Lung (tissue), 12 donors: Measurements from ENCODE around the gene ETFB. TPM values are rescaled to one million over a fixed set of nuclear protein-coding genes. Genes with fewer than 3 reads are reported as not detected.

ENCODE experiments used
- ATAC-seq: fragments of 200-7000 bp; cut with Tn5 transposase; one replicate; pipeline ENCODE4 v1.9.1; 2020; ENCODE audit warnings: moderate number of reproducible peaks; ENCODE audit not compliant: insufficient read depth, low FRiP score
- DNase-seq, 3 donors: peaks; one replicate each; pipeline ENCODE4 v3.0.0-alpha.2; 2013 to 2017
- H3K27ac ChIP-seq, 2 donors: one replicate each; pipeline ENCODE4 v1.5.1; 2013; ENCODE audit warnings: mild to moderate bottlenecking in 2 of 2, moderate library complexity in 2 of 2, control low read depth in 1 of 2, inconsistent platforms in 1 of 2, low read depth in 1 of 2, low read length in 1 of 2
- H3K27me3 ChIP-seq, 3 donors: one replicate each; pipeline ENCODE4 v1.5.1; 2013; ENCODE audit warnings: low read length in 2 of 3; ENCODE audit not compliant: control insufficient read depth in 3 of 3, insufficient read depth in 3 of 3
- H3K36me3 ChIP-seq, 4 donors: one replicate each; pipeline ENCODE4 v1.5.1; 2013; ENCODE audit warnings: low read length in 4 of 4, mild to moderate bottlenecking in 1 of 4, moderate library complexity in 1 of 4; ENCODE audit not compliant: control insufficient read depth in 4 of 4, insufficient read depth in 4 of 4
- H3K4me1 ChIP-seq, 5 donors: one replicate each; pipeline ENCODE4 v1.5.1; 2013; ENCODE audit warnings: low read length in 5 of 5, mild to moderate bottlenecking in 2 of 5, moderate library complexity in 1 of 5; ENCODE audit not compliant: control insufficient read depth in 5 of 5, insufficient read depth in 5 of 5
- H3K4me3 ChIP-seq: one replicate; pipeline ENCODE4 v1.5.1; 2013; ENCODE audit warnings: mild to moderate bottlenecking, control low read depth, moderate library complexity
- H3K9ac ChIP-seq, 2 donors: one replicate each; pipeline ENCODE4 v1.5.1; 2013; ENCODE audit warnings: low read length in 2 of 2, control low read depth in 1 of 2; ENCODE audit not compliant: insufficient read depth in 1 of 2
- H3K9me3 ChIP-seq, 4 donors: one replicate each; pipeline ENCODE4 v1.5.1; 2013; ENCODE audit warnings: low read length in 3 of 4, mild to moderate bottlenecking in 1 of 4, moderate library complexity in 1 of 4; ENCODE audit not compliant: control insufficient read depth in 4 of 4, insufficient read depth in 3 of 4
- CTCF ChIP-seq: IDR thresholded peaks from 2 replicates; pipeline ENCODE4 v1.5.1; 2012; ENCODE audit warnings: mild to moderate bottlenecking; ENCODE audit errors: control extremely low read depth, extremely low read depth
- WGBS, 2 donors: extraction: QIAGEN DNeasy Blood & Tissue Kit; methylation state at CpG; one replicate each; pipeline ENCODE4 v1.1.7; 2013; 5-methylcytosine and 5-hydroxymethylcytosine counted together
- polyA plus RNA-seq, 2 donors: library from polyadenylated mRNA; stranded (reverse); fragments of 200-250 nt; gene quantifications; one replicate each; pipeline ENCODE4 v1.2.1, GENCODE V29; 2013
- total RNA-seq, 2 donors: library from RNA; depleted of rRNA in 1 of 2; stranded (reverse); fragments of >200 nt in 1 of 2; gene quantifications; one replicate each; pipeline ENCODE4 v1.2.1, GENCODE V29; 2014 to 2021
- donor health status: control.
- donor health status: control.
- donor health status: Bipolar disorder and iron deficiency.
- donor health status: healthy.
- donor health status: DM: yes; HTN: yes; CAD: no.

The ETFB gene
- total and polyA plus RNA-seq, 4 donors, result 36.8 to 118 (median 103) TPM

- Histone ChIP-seq H3K9me3 (peaks cover 0 to 3% (median 0%) of the 10 kb centered on the region in 4 donors), H3K4me3 (no peak overlapping the region), H3K4me1 (peaks cover 0 to 16% (median 0%) of the 10 kb centered on the region in 5 donors), H3K27me3 (peaks cover 0 to 39% (median 10%) of the 10 kb centered on the region in 3 donors), H3K27ac (no peak overlapping the region), H3K9ac (no peak overlapping the region), H3K36me3 (no peaks in the 10 kb centered on the region)
- DNase-seq, result no peak
- no peak for TF ChIP-seq CTCF
- WGBS, 2 donors, result 68 to 71% methylated on average over 6 of the region's 6 CpGs
- ATAC-seq, result no peak
These were observed 42.1 kb downstream of the ETFB start for GRCh38 chr19:51324167-51324481.

GRCh38 chr19:51323481-51324166, 42.6 kb downstream of the ETFB start:
- WGBS, 2 donors, result 74 to 79% methylated on average over 29 of the region's 29 CpGs
- Histone ChIP-seq H3K27me3 (peaks cover 0 to 35% (median 7%) of the 10 kb centered on the region in 3 donors), H3K9ac (no peak overlapping the region), H3K4me3 (no peak overlapping the region), H3K9me3 (peaks cover 0 to 3% (median 0%) of the 10 kb centered on the region in 4 donors), H3K36me3 (no peaks in the 10 kb centered on the region), H3K4me1 (peaks cover 0 to 16% (median 0%) of the 10 kb centered on the region in 5 donors), H3K27ac (no peak overlapping the region)
- ATAC-seq (no peak), DNase-seq (no peak)
- no peak for TF ChIP-seq CTCF

DNA sequence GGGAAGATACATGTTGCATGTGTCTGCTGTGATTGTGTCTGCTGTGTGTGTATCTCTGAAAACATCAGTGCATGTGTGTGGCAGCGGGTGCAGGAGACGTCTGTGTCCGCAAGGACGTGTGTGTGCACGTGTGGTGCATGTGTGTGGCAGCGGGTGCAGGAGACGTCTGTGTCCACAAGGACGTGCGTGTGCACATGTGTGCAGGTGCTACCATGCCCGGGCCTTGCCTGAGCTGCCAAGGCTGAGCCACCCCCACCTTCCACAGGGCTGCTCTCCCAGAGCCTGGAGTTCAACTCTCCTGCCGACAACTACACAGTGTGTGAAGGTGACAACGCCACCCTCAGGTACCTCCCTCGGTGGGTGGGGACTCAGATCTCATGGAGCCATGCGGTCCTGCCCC, 44.4 kb downstream of the ETFB start:
- Histone ChIP-seq H3K27ac (no peak overlapping the region), H3K4me1 (peaks cover 0 to 10% (median 0%) of the 10 kb centered on the region in 5 donors), H3K9ac (no peak overlapping the region), H3K36me3 (no peaks in the 10 kb centered on the region), H3K4me3 (no peak overlapping the region), H3K27me3 (peaks cover 2 to 28% (median 3%) of the 10 kb centered on the region in 3 donors), H3K9me3 (peaks cover 0 to 3% (median 0%) of the 10 kb centered on the region in 4 donors)
- 76 to 81% methylated on average over 14 of the region's 14 CpGs for WGBS, 2 donors
- ATAC-seq (no peak), DNase-seq (no peak)
- TF ChIP-seq CTCF, result no peak
